NCI-H524 treated with DMSO at 0.1 percent for 48 hours (cell line): ENCODE data around the gene ILRUN.
"Not testable (repeated sequence)": the region's sequence is repeated elsewhere in the genome, so short reads cannot be mapped to it uniquely, and the experiment has no call there.

Source experiments
- DNase-seq: peaks from one replicate; lab custom pipeline; 2025; lab: John Stamatoyannopoulos, UW

The ILRUN gene

GRCh38 chr6:34697544-34697836 is 923 bp upstream of the ILRUN start:
- no peak for DNase-seq

GRCh38 chr6:34696189-34696738 is 303 bp downstream of the ILRUN start:
- no peak for DNase-seq

DNA sequence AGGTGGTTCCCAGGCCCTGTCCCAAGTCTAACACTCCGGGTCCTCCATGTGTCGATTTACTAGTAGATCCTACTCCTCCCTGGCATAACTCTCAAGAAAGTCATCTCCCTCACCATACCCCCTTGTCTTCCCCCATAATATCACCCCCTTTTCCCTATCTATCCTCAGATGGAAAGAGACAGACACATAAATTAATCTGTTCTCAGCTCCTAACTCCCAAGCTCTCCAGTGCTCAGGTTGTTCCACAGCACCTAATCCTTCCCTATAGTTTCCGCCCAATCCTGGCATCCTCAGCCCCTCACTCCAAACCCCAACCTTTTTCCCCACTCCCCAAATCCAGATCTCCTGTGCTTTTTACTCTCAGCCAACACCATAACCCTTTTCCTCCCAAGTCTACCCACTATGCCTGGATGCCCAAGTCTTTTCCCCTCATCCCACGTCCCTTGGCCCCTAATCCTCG is 808 bp downstream of the ILRUN start:
- no peak for DNase-seq

GRCh38 chr6:34692280-34692679 is 4.3 kb downstream of the ILRUN start:
- no peak for DNase-seq

DNA sequence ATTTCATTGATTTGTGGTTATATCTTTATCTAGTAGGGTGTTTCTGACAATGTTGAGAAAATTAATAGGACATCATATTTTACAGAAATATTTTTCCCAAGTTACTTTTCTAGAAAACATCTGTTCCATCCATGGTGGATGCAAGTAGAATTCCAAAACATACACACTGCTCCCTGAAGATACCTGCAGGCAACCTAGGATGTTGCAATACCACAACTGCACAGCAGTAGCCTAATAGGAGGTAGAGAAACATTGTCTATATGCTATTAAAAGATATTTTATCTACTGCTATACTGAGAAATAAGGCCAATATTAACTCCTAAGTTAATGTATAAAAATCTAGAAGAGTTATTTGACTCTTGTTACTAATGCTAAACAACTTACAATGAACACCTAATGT is 6.8 kb downstream of the ILRUN start:
- DNase-seq, result no peak

DNA sequence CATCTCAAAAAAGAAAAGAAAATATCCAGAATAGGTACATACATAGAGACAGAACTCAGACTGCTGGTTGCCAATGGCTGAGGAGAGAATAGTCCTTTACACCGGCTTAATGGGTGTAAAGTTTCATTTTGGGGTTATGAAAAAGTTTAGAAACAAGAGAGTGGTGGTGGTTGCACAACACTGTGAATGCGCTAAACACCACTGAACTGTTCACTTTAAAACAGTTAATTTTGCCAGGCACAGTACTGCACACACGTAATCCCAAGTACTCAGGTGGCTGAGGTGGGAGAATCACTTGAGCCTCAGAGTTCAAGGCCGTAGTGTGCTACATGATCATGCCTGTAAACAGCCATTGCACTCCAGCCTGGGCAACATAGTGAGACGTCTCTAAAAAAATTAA is 7.6 kb downstream of the ILRUN start:
- DNase-seq, result no peak

GRCh38 chr6:34684919-34685318 is 11.6 kb downstream of the ILRUN start:
- no peak for DNase-seq

GRCh38 chr6:34684364-34684763 is 12.2 kb downstream of the ILRUN start:
- no peak for DNase-seq

DNA sequence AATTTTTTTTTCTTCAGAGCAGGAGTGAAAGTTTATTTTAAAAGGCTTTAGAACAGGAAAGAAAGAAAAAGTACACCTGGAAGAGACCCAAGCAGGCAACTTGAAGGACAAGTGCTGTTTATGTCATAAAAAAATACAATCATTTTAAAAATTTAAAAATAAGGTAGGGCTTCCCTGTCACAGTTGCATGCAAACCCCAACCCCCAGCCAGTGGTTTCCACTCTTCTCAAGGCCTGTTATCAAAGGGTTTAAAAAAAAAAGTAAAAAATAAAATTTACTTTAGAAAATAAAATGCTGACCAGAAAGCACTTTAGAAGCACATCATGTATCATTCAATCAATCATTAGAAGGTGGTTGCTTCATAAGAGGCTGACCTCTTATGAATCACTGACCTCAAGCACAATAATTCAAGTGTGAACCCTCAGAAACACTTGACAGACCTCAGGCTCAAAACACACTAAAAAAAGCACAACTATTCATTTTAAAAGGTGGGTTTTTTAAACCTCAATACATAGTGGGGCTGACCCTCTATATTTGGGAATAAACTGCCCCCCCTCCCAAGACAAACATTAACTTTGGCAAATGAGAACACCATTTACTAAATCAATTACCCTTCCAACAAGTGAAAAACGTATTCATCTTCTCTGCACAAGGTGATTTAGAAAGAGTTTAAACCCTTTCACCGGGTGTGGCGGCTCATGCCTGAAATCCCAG is 15.6 kb downstream of the ILRUN start:
- no peak for DNase-seq

- not testable (repeated sequence) for DNase-seq
These were observed 16.3 kb downstream of the ILRUN start for GRCh38 chr6:34680313-34680712.

DNA sequence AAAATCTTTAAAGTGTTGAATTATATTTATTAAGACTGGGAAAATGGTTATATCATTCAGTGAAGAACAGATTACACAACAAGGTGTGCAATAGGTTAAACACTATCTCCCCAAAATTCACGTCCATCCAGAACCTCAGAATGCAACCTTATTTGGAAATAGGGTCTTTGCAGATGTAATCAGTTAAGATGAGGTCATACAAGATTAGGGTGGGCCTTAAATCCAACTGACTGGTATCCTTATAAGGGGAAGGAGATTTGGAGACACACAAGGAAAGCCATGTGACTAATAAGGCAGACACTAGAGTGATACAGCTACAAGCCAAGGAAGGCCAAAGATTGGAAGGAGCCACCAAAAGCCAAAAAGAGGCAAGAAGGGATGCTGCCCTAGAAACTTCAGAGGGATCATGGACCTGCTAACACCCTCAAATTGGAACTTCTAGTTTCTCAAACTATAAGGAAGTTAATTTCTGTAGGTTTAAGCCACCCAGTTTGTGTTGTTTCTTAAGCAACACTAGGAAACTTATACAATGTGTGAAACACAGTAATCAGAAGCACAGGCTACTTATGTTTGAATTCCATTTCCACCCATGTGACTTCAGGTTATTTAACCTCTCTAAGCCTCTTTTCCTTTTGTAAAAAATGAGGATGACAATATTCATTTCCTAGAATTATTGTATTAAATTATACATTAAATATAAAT is 16.9 kb downstream of the ILRUN start:
- no peak for DNase-seq

- no peak for DNase-seq
These were observed 20.4 kb downstream of the ILRUN start for GRCh38 chr6:34676140-34676539.

DNA sequence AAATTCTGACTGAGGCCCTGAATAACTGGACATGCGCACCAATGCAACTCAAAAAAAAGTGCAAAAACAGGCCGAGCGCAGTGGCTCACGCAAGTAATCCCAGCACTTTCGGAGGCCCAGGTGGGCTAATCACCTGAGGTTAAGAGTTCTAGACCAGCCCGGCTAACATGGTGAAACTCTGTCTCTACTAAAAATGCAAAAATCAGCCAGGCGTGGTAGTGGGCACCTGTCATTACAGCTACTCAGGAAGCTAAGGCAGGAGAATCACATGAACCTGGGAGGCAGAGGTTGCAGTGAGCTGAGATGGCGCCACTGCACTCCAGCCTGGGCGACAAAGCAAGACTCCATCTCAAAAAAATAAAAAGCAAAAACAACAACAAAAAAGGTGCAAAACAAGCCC is 21.6 kb downstream of the ILRUN start:
- not testable (repeated sequence) for DNase-seq

DNA sequence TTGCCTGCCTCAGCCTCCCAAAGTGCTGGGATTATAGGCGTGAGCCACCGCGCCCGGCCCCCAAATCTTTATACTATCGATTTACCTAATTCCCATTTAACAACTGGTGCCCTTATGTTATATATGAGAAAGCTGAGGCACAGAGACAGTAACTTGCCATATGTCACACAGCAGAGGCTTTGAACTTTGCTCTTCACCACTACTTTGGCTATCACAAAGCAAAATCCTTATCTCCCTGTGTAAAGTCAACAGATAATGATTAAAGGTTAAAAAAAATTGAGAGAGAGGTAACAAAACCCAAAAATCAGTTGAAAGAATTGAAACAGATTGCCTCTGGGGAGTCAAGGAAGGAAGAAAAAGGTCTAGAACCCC is 22.3 kb downstream of the ILRUN start:
- DNase-seq, result no peak

DNA sequence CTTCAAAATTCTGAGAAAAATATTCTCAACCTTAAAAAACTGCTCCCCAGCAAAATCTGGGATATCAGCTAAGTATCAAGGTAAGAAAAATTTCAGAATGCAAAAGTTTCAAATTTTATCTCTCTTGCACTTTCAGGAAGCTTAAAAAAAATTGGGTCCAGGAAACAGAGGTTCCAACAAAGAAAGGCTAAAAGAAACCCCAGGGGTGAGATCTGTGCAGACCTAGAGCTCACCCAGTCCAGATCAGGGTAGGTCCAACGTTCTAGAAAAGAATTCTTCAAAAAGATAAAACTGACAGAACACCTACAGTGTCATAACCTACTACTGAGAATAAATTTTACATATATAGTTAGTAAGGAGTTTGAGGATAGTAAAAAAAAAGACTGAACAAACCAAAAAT is 23.5 kb downstream of the ILRUN start:
- DNase-seq, result no peak

- DNase-seq, result no peak
These were observed 23.9 kb downstream of the ILRUN start for GRCh38 chr6:34672657-34673043.

- no peak for DNase-seq
These were observed 24.5 kb downstream of the ILRUN start for GRCh38 chr6:34671801-34672656.

- DNase-seq, result no peak
These were observed 25.2 kb downstream of the ILRUN start for GRCh38 chr6:34671367-34671766.

DNA sequence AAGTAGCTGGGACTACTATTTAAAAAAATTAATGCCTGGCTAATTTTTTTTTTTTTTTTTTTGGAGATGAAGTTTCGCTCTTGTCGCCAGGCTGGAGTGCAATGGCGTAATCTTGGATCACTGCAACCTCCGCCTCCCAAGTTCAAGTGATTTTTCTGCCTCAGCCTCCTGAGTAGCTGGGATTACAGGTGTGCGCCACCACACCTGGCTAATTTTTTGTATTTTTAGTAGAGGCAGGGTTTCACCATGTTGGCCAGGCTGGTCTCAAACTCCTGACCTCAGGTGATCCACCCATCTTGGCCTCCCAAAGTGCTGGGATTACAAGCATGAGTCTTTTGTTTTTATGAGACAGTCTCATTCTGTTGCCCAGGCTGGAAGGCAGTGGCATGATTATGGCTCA is 27.8 kb downstream of the ILRUN start:
- DNase-seq, result not testable (repeated sequence)

- DNase-seq, result no peak
These were observed 28.9 kb downstream of the ILRUN start for GRCh38 chr6:34667481-34668238.

DNA sequence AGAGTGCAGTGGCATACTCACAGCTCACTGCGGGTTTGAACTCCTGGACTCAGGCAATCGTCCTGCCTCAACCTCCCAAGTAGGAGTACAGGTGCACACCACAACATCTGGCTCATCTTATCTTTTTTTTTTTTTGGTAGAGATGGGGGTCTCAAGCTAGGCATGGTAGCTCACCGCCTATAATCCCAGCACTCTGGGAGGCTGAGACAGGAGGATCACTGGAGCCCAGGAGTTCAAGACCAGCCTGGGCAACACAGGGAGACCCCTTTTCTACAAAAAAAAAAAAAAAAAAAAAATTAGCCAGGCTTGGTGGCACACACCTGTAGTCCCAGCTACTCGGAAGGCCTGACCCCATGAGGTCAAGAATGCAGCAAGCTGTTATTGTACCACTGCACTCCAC is 31.5 kb downstream of the ILRUN start:
- DNase-seq, result no peak
